ENCODE data around the gene MRPL53. TPM values are rescaled to one million over a fixed set of nuclear protein-coding genes. Genes with fewer than 3 reads are reported as not detected.

The MRPL53 gene
- total and polyA plus RNA-seq, 2 of the 8 experiments (the other 6 are each of a cell fraction or from before 2014, with no cell fraction given): 36.6 to 46.3 TPM

DNA sequence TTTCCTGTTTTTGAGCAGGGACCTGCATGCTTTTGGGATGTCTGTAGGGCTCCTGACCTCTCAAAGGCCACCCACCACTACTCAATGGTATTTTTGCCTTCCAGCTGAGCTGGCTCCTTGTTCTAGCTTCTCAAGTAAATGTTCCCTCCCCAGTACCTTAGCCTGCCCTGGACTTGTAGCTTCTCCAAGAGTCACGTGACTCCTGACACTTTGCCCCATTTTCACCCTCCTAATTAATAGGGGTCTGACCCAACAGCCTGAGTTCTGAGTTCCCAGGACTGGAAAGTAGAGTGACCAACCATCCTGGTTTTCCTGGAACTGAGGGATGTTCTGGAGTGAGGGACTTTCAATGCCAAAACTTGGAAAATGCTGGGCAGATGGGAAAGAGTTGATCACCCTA is 23.0 kb upstream of the MRPL53 start:
- Histone ChIP-seq H4K5ac (ENCODE audit: insufficient read length, low read depth, low read length) (no peak overlapping the region), H3K4me2 (ENCODE audit: insufficient read depth in 1 of 2, low read depth in 2 of 2, low read length in 2 of 2) (no peak overlapping the region), H2BK20ac (ENCODE audit: low read length) (no peak overlapping the region), H3K79me1 (ENCODE audit: low read depth, low read length) (no peaks in the 10 kb centered on the region), H3K9ac (replicated peaks in 1 of 4; ENCODE audit: extremely low read depth in 1 of 4, low read depth in 3 of 4, low read length in 3 of 4) (no peak overlapping the region), H2BK12ac (ENCODE audit: low read depth, low read length) (no peak overlapping the region), H3K18ac (ENCODE audit: extremely low read depth, low read length) (no peak overlapping the region), H3K23me2 (ENCODE audit: low read depth, low read length) (peaks cover 20% of the 10 kb centered on the region; the same call in 1 of the 2 replicates), H2BK5ac (ENCODE audit: low read depth, low read length) (no peak overlapping the region), H3K4me3 (ENCODE audit: extremely low read depth in 1 of 4, insufficient read depth in 2 of 4, low read depth in 3 of 4, low read length in 4 of 4) (no peak overlapping the region), H2BK15ac (ENCODE audit: low read length) (no peak overlapping the region), H3K23ac (ENCODE audit: insufficient read length) (no peak overlapping the region), H3K4me1 (replicated peaks in 1 of 4; ENCODE audit: control insufficient read depth in 3 of 4, insufficient read depth in 4 of 4, low read length in 3 of 4) (peaks cover 3 to 26% (median 13%) of the 10 kb centered on the region in 4 experiments), H3K36me3 (ENCODE audit: control insufficient read depth in 2 of 4, insufficient read depth in 4 of 4, low read length in 3 of 4) (peaks cover 7 to 20% (median 17%) of the 10 kb centered on the region in 4 experiments), H2AK5ac (ENCODE audit: low read depth, low read length) (no peak overlapping the region), H4K91ac (replicated peaks; ENCODE audit: insufficient read length, low read length) (no peak overlapping the region), H3K79me2 (ENCODE audit: control insufficient read depth in 1 of 2, insufficient read depth in 2 of 2, low read length in 2 of 2) (no peaks in the 10 kb centered on the region), H3K9me3 (ENCODE audit: insufficient read depth in 2 of 2, low read depth in 1 of 2, low read length in 1 of 2) (no peaks in the 10 kb centered on the region), H3K56ac (replicated peaks; ENCODE audit: insufficient read length, low read depth, low read length) (no peak overlapping the region), H2AFZ (ENCODE audit: low read length) (no peak overlapping the region), H4K20me1 (replicated peaks in 1 of 2; ENCODE audit: control insufficient read depth in 1 of 2, insufficient read depth in 2 of 2, low read length in 2 of 2) (peaks cover 1 to 12% of the 10 kb centered on the region in 2 experiments), H3K27me3 (replicated peaks in 1 of 4; ENCODE audit: control insufficient read depth in 3 of 4, extremely low read depth in 1 of 4, insufficient read depth in 3 of 4, low read length in 3 of 4) (peaks cover 43 to 56% (median 54%) of the 10 kb centered on the region in 4 experiments), H4K8ac (ENCODE audit: extremely low read depth, insufficient read depth, low read length) (no peak overlapping the region), H2BK120ac (replicated peaks; ENCODE audit: low read depth, low read length) (no peak overlapping the region), H3K14ac (ENCODE audit: insufficient read length) (no peak overlapping the region), H3K4ac (replicated peaks; ENCODE audit: insufficient read length, low read depth, low read length) (no peak overlapping the region), H3K27ac (ENCODE audit: low read depth, low read length) (no peak overlapping the region)
- ChIA-PET CTCF (ENCODE audit: partially characterized antibody) (interaction anchor here (0.9 to 2.1 kb wide), 2 partner anchors 12 to 93 kb away, joined by 3 to 8 read pairs; partner anchors contain the start of genes CCDC142 and TTC31), POLR2A (ENCODE audit: partially characterized antibody) (interaction anchor here (0.7 to 9.4 kb wide), 8 partner anchors 9 to 37 kb away, joined by 3 to 73 read pairs (median 18); partner anchors contain the start of genes AUP1, CCDC142, HTRA2 and MOGS)
- DNase-seq (ENCODE audit: low read depth in 1 of 2, low spot score in 2 of 2): no peak
- 75% methylated on average over 1 of the region's 1 CpG; no CpG with 5 or more reads in 1 of the 2 experiments for WGBS, 2 experiments (ENCODE audit: extremely low coverage in 1 of 2, insufficient coverage in 1 of 2, insufficient read length in 1 of 2, insufficient replicate concordance in 2 of 2, low coverage in 1 of 2, low lambda C conversion rate in 2 of 2, missing lambda C conversion rate in 1 of 2)
- no peak for FAIRE-seq
- TF ChIP-seq TAF7 (optimal IDR thresholded peaks at IDR 0.05; ENCODE audit: borderline replicate concordance, low read depth, low read length): no peak
- TF ChIP-seq, protein P1, sequence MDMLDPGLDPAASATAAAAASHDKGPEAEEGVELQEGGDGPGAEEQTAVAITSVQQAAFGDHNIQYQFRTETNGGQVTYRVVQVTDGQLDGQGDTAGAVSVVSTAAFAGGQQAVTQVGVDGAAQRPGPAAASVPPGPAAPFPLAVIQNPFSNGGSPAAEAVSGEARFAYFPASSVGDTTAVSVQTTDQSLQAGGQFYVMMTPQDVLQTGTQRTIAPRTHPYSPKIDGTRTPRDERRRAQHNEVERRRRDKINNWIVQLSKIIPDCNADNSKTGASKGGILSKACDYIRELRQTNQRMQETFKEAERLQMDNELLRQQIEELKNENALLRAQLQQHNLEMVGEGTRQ (IDR thresholded peaks at IDR 0.05; ENCODE audit: low read length): no peak
- no peak for TF ChIP-seq TBP (IDR thresholded peaks at IDR 0.05; ENCODE audit: low read depth, low read length)
- TF ChIP-seq JUN (IDR thresholded peaks at IDR 0.05; ENCODE audit: low read depth, low read length): no peak
- no peak for TF ChIP-seq SIRT6 (IDR thresholded peaks at IDR 0.05; ENCODE audit: low read length)
- TF ChIP-seq RBBP5 (IDR thresholded peaks at IDR 0.05; ENCODE audit: borderline replicate concordance, low read depth, low read length): no peak
- no peak for TF ChIP-seq JUND (IDR thresholded peaks at IDR 0.05; ENCODE audit: low read length)
- no peak for TF ChIP-seq POLR2AphosphoS5 (IDR thresholded peaks at IDR 0.05; ENCODE audit: low read depth, low read length)
- TF ChIP-seq, protein P2, sequence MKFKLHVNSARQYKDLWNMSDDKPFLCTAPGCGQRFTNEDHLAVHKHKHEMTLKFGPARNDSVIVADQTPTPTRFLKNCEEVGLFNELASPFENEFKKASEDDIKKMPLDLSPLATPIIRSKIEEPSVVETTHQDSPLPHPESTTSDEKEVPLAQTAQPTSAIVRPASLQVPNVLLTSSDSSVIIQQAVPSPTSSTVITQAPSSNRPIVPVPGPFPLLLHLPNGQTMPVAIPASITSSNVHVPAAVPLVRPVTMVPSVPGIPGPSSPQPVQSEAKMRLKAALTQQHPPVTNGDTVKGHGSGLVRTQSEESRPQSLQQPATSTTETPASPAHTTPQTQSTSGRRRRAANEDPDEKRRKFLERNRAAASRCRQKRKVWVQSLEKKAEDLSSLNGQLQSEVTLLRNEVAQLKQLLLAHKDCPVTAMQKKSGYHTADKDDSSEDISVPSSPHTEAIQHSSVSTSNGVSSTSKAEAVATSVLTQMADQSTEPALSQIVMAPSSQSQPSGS (IDR thresholded peaks at IDR 0.05; ENCODE audit: low read length): no peak
- TF ChIP-seq CHD2 (IDR thresholded peaks at IDR 0.05; ENCODE audit: low read length): no peak
- TF ChIP-seq CEBPB (IDR thresholded peaks at IDR 0.05; ENCODE audit: low read depth, low read length): no peak
- no peak for TF ChIP-seq YY1 (IDR thresholded peaks at IDR 0.05; ENCODE audit: low read depth, low read length)
